Measurements from ENCODE around the gene RNF38.

GRCh38 chr9:36445800-36446361 lies 45.8 kb upstream of the RNF38 start:
- no peak for TF ChIP-seq CTCF (IDR thresholded peaks at IDR 0.05)
- TF ChIP-seq POLR2A (IDR thresholded peaks at IDR 0.05): no peak

Data from lower leg skin (tissue), 3 donors.